HG02884 (cell line): ENCODE measurements around the gene TSPAN11.
"Not testable (repeated sequence)": the region's sequence is repeated elsewhere in the genome, so short reads cannot be mapped to it uniquely, and the experiment has no call there.

Source experiments
- ATAC-seq: cut with Tn5 transposase; IDR thresholded peaks from one replicate; pipeline ENCODE4 v1.9.1; 2021; ENCODE audit warnings: mild to moderate bottlenecking, moderate library complexity; ENCODE audit not compliant: unreplicated experiment

The TSPAN11 gene

DNA sequence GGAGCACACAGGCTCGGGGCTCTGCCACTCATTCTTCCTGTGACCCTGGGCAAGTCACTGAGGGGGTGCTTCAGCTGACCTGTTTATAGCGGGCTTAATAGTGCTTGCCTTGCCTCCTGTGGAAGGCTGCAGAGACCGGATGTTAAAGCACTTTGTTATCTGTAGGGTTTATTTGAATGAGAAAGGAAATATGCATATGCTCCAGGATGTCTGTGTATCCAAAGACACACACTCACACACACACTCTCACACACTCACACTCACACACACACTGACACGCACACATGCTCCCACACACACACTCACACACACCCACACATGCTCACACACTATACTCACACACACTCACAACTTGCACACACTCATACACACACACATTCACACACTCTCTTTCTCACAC lies 91.0 kb downstream of the TSPAN11 start:
- no peak for ATAC-seq

GRCh38 chr12:31018106-31018789 lies 91.7 kb downstream of the TSPAN11 start:
- ATAC-seq: no peak

DNA sequence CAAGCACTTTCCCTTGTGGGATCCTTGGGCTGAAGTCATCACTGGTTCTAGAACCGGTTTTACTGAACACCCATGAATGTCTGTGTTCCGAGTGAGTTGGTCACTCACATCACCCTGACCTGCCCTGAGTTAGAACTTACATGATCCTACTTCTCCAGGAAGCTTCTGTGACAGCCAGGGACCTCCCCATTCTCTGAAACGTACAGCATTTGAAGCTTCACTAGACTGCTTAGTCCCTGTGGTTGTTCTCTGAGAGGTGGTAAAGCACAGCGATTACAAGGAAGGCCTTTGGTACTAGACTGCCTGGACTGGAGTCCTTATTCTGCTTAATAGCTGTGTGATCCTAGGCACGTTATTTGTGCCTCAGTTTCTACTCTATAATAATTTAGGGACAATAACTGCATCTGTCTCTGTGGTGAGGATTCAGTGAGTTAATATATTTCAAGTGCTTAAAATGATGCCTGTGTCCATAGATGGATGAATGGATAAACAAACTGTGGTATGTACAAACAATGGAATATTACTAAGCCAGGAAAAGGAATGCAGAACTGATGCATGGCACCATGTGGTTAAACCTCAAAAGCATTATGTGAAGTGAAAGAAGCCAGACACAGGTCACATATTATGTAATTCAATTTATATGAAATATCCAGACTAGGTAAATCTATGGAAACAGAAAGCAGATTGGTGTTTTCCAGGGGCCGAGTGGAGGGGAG lies 92.4 kb downstream of the TSPAN11 start:
- ATAC-seq: no peak

DNA sequence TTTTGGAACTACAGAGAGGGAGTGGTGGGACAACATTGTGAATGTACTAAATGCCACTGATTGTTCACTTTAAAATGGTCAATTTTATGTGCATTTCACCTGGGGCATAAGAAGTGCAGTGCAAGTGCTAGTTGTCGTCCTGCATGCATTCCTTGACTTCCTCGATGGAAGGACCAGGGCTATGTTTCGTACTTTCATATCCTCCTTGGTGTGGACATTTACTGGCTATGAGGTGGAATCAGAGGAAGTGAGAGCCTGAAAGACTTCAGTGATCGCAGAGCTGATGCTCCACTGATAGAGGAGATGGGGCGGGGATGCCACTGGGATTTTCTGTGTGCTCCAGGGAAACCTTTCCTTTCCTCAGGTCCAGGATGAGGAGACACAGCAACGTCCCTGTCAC lies 93.0 kb downstream of the TSPAN11 start:
- ATAC-seq: no peak

DNA sequence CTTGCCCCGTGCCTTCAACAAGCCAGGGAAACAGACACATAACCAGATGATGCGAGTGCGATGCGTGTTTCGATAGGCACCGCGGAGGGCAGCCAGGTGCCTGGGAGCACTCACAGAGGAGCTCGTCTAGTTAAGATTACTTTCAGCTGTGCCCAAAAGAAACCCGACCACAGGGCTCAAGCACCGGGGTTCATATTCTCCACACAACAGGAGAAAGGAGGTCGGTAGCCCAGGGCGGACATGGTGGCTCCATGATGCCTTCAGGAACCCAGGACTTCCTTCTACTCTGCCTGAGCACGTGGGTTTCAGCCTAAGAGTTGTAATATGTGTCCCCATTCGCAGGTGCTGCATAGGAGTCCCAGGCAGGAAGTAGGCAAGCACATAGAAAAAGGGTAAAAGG lies 93.4 kb downstream of the TSPAN11 start:
- ATAC-seq: no peak

GRCh38 chr12:31020385-31021166 lies 94.0 kb downstream of the TSPAN11 start:
- ATAC-seq: no peak

- ATAC-seq: no peak
Observed at GRCh38 chr12:31021181-31021580, 94.6 kb downstream of the TSPAN11 start.

DNA sequence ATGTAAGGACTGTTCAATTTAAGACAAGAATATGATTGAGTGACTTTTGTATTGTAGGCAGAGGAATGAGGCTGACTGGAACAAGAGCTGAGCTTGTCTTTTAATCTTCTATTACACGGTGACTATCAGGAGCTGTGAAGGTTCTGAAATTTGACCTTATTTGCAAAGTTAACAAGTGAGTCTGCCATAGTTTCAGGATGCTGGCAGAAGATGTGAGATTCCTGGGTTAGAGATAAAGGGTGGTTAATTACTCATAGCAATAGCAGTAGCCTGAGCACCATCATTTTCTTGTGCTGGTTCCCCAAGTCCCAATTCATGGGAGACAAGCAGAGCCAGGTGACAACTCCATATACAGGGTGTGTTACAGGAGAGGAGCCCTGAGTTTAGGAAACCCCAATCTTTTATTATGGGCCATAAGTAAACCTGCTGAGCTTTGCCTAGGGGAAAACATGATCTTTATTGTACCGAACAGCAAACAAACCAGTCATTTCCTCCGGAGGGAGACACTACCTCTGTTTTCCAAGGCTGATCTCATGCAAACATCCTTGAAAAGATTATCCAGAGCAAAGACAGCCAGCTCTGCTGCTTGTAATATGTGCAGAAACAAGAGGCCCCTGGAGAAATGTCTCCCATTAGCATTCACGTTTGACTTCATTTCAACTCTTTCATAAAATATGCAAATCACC lies 95.4 kb downstream of the TSPAN11 start:
- ATAC-seq: no peak

DNA sequence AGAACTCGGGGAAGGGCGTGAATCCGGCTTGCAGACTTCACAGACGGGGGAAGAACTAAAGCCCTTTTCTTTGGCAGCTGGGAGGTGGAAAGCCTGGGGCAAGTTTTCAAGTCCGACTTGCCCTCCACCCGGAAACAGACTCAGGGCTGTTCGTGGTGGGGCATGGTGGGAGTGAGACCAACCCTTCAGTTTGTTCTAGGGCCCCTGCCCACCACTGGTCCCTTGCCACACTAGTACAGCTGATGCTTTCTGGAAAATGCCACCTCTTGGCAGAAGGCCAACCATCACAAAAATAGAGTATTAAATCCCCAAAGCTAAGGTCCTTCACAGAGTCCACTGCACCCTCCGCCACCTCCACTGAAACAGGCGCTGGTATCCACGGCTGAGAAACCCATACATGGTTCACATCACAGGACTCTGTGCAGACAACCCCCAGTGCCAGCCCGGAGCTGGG lies 96.8 kb downstream of the TSPAN11 start:
- no peak for ATAC-seq

GRCh38 chr12:31026202-31026601 lies 99.7 kb downstream of the TSPAN11 start:
- no peak for ATAC-seq

- ATAC-seq: not testable (repeated sequence)
Observed at GRCh38 chr12:31027006-31027405, 100.5 kb downstream of the TSPAN11 start.

- no peak for ATAC-seq
Observed at GRCh38 chr12:31029468-31029867, 102.9 kb downstream of the TSPAN11 start.

GRCh38 chr12:31029916-31030562 lies 103.5 kb downstream of the TSPAN11 start:
- no peak for ATAC-seq

GRCh38 chr12:31031951-31032335 lies 105.4 kb downstream of the TSPAN11 start:
- ATAC-seq: no peak

DNA sequence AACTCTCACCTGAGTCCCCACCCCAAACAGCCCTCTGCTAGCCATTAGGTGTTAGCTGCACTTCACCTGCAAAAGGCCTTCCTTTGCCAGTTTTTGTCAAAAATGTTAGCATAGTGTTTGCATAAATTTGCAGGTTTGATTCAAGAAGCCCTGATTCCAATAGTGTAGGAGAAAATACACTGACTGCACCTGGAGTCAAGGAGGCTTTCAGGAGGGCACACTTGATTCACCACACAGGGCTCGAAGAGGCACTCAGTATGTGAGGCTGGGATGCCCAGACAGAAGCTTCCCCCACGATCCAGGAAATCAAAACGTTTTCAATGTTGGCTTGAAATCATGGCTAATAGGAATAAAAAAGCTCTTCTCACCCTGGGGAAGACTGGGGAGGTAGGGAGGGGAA lies 106.6 kb downstream of the TSPAN11 start:
- ATAC-seq: no peak

DNA sequence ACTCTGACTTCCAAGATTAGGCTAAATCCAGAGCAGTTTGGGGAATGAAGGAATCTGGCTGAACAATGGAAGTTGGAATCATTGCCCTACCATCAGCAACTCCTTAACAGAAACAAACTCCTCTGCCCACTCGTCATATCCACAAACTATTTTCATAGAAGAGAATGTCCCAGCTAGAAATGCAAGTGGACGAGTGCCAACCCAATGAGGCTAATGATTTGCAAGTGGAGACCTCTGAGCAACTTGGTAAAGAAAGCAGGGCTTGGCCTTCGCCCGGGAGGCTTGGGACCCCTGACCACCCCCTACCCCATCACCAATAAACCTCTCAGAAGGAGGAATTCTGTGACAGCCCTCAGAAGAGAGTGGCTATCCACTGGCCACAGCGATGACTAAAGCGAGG lies 107.1 kb downstream of the TSPAN11 start:
- no peak for ATAC-seq

DNA sequence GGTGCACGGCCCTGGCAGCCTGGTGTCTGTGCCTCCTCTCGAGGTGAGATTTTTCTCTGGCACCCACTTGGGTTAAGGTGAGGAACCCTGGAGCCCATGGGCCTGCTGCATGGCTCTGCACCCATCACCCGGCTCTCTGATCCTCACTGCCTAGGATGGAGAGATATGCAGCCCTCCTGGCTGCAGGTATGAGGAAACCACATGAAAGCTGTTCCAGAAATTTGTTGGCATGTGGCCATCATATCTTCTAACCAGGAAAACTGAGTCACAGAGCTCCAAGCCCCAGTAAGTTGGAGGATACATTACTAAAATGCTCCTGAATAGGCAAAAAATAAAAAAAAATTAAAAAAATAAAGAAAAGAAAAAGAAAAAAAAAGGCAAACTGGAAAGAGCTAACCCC lies 107.8 kb downstream of the TSPAN11 start:
- no peak for ATAC-seq

- ATAC-seq: no peak
Observed at GRCh38 chr12:31035226-31035625, 108.7 kb downstream of the TSPAN11 start.

DNA sequence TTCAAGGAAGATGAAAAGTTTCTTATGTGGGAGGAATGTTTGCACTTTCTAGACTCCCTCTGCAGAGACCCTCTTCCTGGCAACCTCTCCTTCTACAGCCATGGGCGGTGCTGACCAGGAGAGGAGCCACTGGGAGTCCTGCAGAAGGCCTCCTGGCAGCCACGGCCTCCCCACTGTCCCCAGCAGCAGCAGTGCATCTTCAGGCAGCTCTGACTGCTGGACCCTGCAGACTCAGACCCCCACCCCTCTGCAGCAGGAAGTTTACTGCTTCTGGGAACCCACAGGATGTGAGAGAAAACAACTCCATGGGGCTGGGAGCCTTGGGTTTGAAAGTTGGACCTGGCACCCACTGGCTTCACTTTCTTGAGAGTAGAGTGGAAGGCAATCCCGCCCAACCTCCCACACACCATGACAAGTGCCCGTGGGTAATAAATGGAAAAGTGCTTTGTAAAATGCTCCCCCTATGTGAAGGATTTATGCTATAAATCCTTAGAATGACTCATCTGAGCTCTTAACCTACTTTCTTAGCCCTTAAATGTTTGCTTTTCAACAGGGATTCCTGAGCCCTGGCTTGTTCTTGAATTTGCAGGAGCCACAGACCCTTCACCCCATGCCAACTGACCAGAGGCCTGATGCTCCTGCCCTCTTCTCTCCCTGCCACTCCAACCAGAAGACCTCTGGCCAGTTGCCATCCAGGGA lies 109.6 kb downstream of the TSPAN11 start:
- ATAC-seq: no peak

- no peak for ATAC-seq
Observed at GRCh38 chr12:31037028-31037427, 110.5 kb downstream of the TSPAN11 start.
